Mammary epithelial cell (primary cell): ENCODE data around the gene CDK17.

Source experiments
- CTCF ChIP-seq, 2 donors: IDR thresholded peaks in 1 of 2; conservative IDR thresholded peaks in 1 of 2; 2 replicates each; pipeline ENCODE4 v1.5.1; 2011 to 2012; ENCODE audit warnings: inconsistent platforms in 2 of 2, low read length in 2 of 2, mild to moderate bottlenecking in 2 of 2, control low read depth in 1 of 2, low read depth in 1 of 2; ENCODE audit not compliant: insufficient read depth in 1 of 2; ENCODE audit errors: extremely low read depth in 1 of 2
- EZH2 ChIP-seq: IDR thresholded peaks from 2 replicates; pipeline ENCODE4 v1.6.1; 2012; ENCODE audit warnings: low read length, inconsistent platforms, borderline replicate concordance

GRCh38 chr12:96302687-96303310 is 97.4 kb downstream of the CDK17 start:
- no peak for TF ChIP-seq CTCF (conservative IDR thresholded peaks at IDR 0.05 in 1 of 2, IDR thresholded peaks at IDR 0.05 in 1 of 2; ENCODE audit: extremely low read depth in 1 of 2, insufficient read depth in 1 of 2, low read depth in 1 of 2, low read length in 2 of 2)
- no peak for TF ChIP-seq EZH2
